K562 (cell line): ENCODE measurements around the gene PSMB7.

ENCODE experiments used
- FOXJ3 ChIP-seq: sonication (generic); formaldehyde crosslinking; IDR thresholded peaks from 2 replicates; pipeline ENCODE4 v1.4.0; 2020; ENCODE audit warnings: mild to moderate bottlenecking, missing genetic modification reagents
- RBBP5 ChIP-seq: fragments of 200-600 bp; sonication (generic); IDR thresholded peaks from 2 replicates; pipeline ENCODE4 v1.6.1; 2012; ENCODE audit warnings: borderline replicate concordance, mild to moderate bottlenecking, low read length, control low read depth, inconsistent platforms; ENCODE audit not compliant: insufficient read depth, poor library complexity, severe bottlenecking
- STAT5B ChIP-seq: fragments of 250-450 bp; sonication (Bioruptor Pico); IDR thresholded peaks from 2 replicates; pipeline ENCODE4 v1.8.0; 2021; ENCODE audit warnings: mild to moderate bottlenecking, inconsistent platforms
- TCF7L2 ChIP-seq: fragments of 150-350 bp; IDR thresholded peaks from 2 replicates; pipeline ENCODE4 v1.6.1; 2016; ENCODE audit warnings: low read depth, mild to moderate bottlenecking, low read length, moderate library complexity
- ZC3H11A ChIP-seq: IDR thresholded peaks from 2 replicates; pipeline ENCODE4 v1.6.1; 2012; ENCODE audit warnings: low read depth, low read length, improper control_type of control experiment
- TF ChIP-seq, protein P1 (sequence below), 3 experiments: IDR thresholded peaks in 2 of 3; conservative IDR thresholded peaks in 1 of 3; 2 replicates each; pipeline ENCODE4 v1.5.1; 2011 to 2012; ENCODE audit warnings: low read length in 3 of 3, mild to moderate bottlenecking in 3 of 3, control low read depth in 2 of 3, improper control_type of control experiment in 1 of 3, inconsistent platforms in 1 of 3, low read depth in 1 of 3, mixed read lengths in 1 of 3, moderate library complexity in 1 of 3; ENCODE audit not compliant: insufficient read depth in 2 of 3
- TF ChIP-seq, protein P2 (sequence below), 2 experiments: fragments of 200-800 bp in 1 of 2; sonication (Bioruptor generic) in 1 of 2; sonication (generic) in 1 of 2; formaldehyde crosslinking in 1 of 2; IDR thresholded peaks in 1 of 2; conservative IDR thresholded peaks in 1 of 2; 2 replicates each; pipeline versions ENCODE4 v1.5.0 to v1.6.1; 2016 to 2020; ENCODE audit warnings: missing compliant biosample characterization in 1 of 2, missing genetic modification characterization in 1 of 2, missing genetic modification reagents in 1 of 2

DNA sequence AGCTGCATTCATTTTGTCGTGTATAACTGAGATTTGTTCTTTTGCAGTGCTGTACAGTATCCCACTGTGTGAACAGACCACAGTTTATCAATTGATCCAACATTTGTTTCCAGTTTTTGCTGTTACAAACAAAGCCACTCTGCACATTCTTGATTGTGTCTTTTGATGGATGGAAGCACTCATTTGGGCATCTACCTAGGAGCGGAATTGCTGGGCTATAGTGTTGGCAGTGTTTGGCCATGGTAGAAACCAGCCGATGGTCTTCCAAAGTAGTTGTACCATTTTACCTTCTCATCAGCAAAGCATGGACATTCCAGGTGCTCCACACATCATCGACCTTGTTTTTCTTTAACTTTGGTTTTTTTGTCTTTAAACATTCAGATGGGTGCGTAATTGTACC, 77.7 kb downstream of the PSMB7 start:
- TF ChIP-seq ZC3H11A = no peak
- TF ChIP-seq, protein P1, sequence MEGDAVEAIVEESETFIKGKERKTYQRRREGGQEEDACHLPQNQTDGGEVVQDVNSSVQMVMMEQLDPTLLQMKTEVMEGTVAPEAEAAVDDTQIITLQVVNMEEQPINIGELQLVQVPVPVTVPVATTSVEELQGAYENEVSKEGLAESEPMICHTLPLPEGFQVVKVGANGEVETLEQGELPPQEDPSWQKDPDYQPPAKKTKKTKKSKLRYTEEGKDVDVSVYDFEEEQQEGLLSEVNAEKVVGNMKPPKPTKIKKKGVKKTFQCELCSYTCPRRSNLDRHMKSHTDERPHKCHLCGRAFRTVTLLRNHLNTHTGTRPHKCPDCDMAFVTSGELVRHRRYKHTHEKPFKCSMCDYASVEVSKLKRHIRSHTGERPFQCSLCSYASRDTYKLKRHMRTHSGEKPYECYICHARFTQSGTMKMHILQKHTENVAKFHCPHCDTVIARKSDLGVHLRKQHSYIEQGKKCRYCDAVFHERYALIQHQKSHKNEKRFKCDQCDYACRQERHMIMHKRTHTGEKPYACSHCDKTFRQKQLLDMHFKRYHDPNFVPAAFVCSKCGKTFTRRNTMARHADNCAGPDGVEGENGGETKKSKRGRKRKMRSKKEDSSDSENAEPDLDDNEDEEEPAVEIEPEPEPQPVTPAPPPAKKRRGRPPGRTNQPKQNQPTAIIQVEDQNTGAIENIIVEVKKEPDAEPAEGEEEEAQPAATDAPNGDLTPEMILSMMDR (IDR thresholded peaks at IDR 0.05 in 2 of 3, conservative IDR thresholded peaks at IDR 0.05 in 1 of 3; ENCODE audit: insufficient read depth in 2 of 3, low read depth in 1 of 3, low read length in 3 of 3) = no peak
- no peak for TF ChIP-seq TCF7L2
- TF ChIP-seq, protein P2, sequence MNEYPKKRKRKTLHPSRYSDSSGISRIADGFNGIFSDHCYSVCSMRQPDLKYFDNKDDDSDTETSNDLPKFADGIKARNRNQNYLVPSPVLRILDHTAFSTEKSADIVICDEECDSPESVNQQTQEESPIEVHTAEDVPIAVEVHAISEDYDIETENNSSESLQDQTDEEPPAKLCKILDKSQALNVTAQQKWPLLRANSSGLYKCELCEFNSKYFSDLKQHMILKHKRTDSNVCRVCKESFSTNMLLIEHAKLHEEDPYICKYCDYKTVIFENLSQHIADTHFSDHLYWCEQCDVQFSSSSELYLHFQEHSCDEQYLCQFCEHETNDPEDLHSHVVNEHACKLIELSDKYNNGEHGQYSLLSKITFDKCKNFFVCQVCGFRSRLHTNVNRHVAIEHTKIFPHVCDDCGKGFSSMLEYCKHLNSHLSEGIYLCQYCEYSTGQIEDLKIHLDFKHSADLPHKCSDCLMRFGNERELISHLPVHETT (CRISPR knock-in tag; conservative IDR thresholded peaks at IDR 0.05 in 1 of 2, IDR thresholded peaks at IDR 0.05 in 1 of 2) = no peak
- no peak for TF ChIP-seq STAT5B (CRISPR knock-in tag)
- no peak for TF ChIP-seq RBBP5
- TF ChIP-seq FOXJ3 = no peak
